Medulla oblongata (tissue), 1 donor: ENCODE results near the gene AP3D1.
"Not testable (repeated sequence)": the region's sequence is repeated elsewhere in the genome, so short reads cannot be mapped to it uniquely, and the experiment has no call there.

Experiments used
- DNase-seq: peaks from one replicate; pipeline ENCODE4 v3.0.0-alpha.2; 2015; ENCODE audit errors: extremely low spot score

Gene AP3D1

DNA sequence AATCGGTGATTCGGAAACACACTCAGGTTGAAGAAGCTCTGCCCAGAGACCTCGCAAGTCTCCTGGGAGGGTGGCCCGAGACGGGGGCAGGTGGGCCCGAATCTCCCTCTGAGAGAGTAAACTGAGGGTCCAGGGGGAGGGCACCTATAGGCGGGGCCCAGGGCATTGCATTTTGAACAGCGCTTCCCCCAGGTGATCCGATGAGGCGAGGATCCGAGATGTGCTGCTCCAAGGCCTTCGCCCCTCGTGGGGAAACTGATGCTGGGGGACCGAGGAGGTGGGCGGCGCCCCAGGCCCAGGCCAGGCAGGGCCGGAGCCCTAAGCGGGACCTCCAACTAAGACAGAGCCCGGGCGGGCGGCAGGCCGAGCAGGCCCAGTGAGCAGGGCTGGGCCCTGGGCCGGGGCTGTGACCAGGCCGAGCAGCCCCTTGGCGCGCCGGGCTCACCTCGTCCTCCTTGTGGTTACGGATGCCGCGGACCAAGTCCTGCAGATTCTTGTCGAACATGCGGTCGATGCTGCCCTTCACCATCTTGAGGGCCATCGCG, 500 bp downstream of the AP3D1 start:
- no peak for DNase-seq

DNA sequence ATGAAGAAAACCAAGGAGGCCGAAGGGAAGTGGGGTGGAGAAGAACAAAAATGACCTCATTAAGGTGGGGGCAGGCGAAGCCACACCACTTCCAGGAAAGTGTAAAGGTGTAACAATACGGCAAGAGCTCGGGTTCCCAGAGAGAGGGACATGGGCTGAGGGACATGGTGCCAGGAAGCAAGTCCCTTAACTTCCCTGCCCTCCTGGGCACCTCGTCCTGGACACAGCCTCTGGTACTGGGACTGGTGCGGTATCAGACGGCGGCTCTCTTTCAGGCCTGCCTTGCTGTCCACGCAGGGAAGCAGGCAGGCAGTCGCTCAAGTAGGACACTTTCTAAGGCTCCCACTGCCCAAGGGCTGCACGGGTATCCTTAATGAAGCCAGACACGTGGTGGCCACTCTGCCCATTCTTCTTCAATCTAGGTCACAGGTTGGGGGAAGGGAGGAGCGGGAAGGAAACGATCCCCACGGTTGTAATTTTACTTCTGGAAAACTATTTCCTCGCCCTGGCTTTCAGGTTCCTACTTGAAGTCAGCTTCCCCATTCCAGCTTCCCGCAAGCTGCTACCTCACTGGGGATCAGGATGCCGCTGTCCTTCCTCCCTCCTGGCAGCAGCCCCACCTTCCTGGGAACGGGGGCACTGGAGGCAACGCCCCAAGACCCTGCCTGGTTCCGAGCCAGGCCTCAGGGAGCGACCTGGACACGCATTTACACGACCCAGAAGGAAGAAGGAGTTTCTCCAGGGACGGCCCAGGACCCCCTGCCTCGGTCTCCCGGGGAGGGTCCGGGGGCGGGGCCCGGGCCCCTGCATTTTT, 1.2 kb downstream of the AP3D1 start:
- peak; percentile 41 for DNase-seq

DNA sequence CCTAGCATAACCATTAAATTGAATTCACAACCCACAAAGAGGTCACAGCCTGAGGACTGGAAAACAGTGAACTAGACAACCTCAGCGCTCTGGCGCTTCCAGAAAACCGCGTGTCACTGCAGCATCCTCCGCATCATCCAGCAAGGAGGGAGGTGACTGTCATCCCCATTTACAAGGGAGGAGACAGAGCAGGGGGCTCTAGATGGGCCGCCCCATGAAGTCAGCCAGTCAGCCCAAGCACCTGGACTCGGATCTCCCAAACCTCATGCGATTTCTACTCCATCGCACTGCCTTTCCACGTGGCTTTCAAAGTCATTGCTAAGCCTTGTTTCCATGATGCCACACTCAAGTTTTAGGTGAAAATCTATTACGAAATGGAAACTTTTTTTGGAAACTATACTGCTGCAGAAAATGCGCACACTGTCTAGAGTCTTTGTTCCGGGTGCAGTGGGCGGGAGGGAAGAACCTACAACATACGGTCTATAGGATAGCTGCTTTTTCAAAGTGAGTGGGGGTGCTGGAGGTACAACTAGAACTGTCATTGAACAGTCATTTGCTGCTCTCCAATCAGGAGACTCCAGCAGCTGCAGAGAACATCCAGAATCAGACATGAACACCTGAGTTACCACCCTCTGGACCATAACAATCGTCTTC, 2.8 kb downstream of the AP3D1 start:
- no peak for DNase-seq

DNA sequence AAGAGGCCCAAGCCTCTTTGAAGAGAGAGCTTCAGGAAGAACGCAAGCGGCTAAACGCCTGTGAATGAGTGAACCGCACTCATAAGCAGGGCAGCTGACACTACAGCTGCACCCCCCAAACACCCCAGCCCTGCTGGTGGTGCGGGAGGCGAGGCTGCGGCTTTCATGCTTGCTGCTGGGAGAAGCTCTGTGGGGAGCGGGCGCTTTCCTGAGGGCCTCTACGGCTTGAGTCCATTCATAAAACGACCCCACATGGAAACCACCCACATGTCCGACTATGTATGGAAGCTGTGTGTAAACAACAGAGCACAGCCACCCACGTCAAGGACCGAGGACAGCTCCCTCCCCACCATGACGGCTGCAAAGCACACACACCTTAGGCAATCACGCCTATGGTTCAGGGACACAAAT, 5.5 kb downstream of the AP3D1 start:
- no peak for DNase-seq

DNA sequence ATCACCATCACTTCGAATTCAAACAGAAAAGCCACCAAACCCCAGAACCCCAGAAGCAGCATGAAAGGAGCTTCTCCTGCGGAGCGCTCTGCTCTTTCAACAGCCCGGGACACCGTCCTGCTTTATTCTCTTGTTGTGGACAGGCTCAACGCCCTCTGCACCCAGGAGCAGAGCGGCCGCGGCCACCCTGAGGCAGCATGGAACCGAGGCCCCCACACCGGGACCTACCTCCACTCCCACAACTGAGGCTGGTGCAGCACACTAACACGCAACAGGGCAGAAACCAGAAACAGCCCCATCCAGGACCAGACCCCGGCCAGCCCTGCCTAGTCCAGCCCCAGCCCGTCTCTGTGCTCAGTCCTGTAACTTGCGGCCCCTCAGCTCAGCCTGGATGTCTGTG, 7.2 kb downstream of the AP3D1 start:
- no peak for DNase-seq

DNA sequence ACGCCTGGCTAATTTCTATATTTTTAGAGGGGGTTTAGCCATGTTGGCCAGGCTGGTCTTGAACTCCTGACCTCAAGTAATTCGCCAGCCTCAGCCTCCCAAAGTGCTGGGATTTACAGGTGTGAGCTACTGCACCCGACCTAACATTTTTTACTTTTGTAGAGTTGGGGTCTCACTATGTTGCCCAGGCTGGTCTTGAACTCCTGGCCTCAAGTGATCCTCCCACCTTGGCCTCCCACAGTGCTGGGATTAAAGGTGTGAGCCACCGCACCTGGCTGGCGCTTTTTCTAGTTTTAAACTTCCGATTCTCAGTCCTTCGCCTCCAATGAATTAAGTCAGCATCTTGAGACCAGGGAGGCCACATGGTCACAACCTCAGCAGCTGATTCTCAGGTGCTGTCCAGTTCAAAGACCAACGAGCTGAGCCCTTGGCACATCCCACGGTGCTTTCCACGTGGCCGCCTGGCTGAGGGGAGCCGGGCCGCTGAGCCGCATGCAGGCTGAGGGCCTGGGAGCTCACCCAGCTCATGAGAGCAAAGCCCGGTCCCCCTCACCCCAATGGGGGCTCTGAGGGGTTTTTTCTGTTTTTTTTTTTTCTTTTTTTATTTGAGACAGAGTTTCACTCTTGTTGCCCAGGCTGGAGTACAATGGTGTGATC, 9.1 kb downstream of the AP3D1 start:
- DNase-seq, result no peak

DNA sequence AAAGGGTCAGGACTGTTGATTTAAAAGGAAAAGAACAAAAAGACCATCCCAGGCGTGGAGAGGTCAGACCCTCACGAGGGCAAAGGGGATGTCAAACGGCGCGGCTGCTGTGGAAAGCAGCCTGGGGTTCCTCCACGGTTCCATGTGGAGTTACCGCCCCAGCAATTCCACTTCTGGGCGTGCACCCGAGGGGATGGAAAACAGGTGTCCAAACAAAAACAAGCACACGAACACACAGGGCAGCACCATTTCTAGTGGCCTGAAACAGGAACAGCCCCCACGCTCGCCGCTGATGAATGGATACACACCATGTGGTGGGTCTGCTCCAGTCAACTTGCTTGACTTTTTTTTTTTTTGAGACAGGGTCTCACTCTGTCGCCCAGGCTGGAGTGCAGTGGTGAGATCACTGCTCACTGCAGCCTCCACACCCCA, 11.2 kb downstream of the AP3D1 start:
- no peak for DNase-seq

DNA sequence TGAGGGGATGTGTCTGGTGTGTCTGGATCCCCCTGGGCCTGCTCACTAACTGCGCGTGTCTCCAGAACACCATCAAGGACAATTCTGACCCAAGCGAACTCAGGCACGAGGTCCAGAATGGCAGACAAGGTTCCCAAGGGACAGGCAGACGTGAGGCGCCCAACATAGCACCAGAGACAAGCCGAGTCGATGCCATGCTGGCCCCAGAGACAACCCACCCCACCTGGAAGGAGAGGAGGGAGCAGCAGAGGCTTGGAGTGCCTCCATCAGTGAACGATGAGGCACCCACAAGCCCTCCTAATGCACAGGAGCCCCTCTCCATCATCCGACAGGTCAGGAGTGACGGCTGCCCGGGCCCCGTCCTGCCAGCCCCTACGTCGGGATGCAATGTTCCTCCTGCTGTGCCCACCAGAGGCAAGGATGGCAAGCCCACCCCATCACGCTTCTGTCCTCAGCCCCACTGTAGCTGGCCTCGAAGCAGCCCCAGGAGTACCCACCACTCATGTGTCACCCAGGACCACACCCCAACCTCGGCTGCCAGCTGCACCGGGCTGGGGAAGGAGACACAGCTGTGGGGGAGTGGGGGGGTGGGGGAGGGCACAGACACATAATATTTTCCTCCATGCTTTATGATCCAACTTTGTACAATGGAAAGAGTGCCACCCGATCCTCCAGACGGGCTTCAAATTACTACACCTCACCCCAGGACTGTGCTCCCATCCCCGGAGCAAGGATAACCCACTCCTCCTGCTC, 11.8 kb downstream of the AP3D1 start:
- no peak for DNase-seq

DNA sequence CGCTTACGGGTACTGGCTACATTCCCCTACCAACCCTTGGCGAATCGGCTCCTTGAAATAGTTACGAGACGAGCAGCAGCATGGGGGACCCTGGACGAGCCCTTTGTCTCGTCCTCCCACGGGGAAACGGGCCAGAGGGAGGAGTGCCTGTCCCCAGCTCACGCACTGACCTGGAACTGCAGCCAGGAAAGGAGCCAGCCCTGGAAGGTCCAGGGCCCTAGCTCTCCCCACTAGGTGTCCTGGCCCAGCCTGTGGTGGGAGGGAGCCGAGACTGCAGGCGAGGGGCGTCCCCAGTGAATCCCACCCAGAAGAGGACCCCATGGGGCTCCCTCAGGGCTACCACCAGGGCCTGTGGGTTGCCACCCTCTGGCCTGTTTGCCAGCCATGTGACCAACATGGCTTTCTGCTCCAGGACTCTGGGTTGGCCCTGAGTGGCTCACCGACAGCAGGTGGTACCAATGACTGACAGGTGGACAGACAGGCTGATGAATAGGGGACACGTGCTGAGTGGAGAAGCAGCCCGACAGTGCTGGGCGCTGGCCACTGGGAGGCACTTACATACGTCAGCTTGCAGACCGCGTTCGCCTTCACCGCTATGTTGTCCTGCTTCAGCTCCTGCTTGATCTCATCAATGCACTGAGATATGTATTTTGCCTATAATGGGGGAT, 13.2 kb downstream of the AP3D1 start:
- DNase-seq, result no peak

DNA sequence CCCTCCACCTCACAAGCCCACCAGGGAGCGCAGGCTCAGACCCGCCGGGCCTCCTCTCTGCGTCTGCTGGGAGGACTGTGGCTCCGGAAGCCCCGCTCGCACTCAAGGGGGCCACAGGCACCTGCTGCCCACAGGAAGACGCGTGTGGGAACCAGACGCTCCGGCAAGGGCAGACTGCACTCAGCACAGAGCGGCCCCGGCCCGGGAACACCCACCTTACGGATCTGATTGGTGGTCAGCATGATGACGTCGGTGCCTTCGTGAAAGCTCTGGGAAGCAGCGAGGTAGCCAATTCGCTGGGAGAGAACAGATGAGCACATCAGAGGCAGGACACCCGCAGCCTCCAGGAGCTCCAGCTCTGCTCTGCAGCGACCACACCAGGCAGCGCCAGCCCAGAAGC, 14.6 kb downstream of the AP3D1 start:
- no peak for DNase-seq

DNA sequence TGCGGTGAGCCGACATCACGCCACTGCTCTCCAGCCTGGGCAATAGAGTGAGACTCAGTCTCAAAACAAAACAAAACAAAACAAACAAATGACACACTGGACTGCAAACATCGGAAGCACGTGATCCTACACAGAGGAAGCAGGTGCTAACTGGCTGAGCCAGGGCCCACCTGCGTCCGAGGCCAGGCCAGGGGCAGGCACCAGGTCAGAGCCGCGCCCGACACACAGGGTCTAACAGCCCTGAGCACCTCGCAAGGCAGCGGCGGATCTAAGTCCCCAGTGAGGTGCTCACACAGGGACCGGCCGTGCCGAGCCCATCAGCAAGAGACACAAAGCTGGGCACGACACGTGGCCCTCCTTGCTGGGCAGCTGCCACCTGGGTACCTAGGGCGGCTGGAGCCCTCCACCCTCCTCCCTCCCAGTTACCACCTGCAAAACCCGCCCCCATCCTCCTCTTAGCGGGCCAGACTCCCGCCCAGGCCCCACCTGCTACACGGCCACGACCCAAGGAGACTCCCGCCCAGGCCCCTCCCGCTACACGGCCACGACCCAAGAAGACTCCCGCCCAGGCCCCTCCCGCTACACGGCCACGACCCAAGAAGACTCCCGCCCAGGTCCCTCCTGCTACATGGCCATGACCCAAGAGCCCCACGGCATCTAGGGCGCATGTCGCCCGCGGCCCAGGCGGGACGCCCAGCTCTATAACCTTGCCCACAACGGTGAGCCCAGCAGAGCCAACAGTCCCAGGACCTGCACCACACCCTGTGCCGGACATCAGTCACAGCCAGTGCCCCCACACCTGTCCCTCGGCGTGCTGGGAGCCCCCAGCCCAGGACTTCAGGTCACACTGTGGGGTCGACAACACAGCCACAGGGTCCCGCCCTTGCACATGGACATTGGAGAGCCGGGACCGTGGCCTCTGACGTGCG, 15.6 kb downstream of the AP3D1 start:
- DNase-seq, result no peak

DNA sequence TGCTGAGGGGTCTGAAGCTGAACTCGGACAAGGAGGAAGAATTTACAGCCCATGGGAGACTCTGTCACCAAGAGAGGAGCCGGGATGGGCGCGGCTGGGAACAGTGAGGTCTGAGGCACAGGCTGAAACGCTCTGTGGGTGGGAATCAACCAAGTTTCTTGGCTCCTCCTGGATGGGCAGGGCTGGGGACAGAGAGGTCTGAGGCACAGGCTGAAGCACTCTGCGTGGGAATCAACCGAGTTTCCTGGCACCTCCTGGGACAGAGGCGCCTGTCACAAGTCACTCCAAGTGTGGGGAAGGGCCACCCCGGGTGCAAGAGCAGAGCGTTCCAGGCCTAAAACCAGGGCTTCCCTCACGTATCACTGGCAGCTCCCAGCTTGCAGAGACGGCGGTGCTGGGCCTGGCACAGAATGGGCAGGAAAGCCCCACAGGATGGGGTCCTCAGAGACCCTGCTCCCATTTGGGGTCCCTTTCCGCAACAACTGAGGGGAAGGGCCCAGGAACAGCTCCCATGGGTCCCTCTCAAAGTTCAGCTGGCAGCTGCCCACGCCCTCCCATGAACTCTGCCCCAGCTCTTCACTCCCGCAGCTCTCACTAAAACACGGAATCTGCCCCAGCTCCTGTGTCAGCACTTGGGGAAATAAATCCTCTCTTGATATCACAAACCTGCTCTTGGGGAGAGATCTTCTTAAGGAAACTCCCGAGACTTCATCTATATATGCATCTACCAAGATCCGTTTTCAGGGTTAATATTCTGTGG, 18.5 kb downstream of the AP3D1 start:
- no peak for DNase-seq

DNA sequence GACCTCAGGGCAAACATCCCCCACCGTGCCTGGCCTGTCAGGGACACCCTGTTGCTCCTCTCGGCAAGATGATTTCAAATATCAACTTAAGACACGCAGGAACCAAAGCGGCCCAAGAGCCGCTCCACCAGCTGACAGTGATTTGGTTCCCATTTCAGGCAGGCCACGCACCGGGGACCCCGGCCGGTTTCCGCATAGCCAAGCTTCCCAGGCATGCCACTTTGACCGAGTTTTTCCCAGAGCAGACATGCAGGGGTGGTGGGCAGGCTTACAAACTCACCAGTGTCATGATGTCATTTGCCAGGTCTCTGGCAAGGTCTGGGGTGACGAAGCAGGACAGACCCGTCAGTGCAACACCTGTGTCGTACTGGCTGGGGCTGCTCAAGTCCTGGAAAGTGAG, 19.2 kb downstream of the AP3D1 start:
- DNase-seq, result no peak

DNA sequence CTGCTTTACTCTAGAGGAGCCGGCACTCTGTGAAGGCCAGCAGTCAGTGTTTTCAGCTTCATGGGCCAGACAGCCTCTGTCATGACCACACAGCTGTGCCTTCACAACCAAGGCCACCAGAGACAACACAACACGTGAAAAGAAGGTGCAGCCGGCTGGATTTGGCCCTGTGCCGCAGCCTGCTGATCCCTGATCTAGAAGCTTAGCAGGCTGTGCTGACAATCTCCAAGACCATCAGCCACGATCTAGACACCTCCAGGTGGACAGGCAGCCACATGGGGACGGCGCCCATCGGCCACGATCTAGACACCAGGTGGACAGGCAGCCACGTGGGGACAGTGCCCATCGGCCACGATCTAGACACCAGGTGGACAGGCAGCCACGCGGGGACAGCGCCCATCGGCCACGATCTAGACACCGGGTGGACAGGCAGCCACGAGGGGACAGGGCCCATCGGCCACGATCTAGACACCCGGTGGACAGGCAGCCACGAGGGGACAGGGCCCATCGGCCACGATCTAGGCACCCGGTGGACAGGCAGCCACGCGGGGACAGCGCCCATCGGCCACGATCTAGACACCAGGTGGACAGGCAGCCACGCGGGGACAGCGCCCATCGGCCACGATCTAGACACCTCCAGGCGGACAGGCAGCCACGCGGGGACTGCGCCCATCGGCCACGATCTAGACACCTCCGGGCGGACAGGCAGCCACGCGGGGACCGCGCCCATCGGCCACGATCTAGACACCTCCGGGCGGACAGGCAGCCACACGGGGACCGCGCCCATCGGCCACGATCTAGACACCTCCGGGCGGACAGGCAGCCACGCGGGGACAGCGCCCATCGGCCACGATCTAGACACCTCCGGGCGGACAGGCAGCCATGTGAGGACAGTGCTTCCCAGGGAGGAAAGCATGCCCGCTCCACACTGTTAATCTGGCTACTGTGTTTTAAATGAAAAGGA, 20.1 kb downstream of the AP3D1 start:
- not testable (repeated sequence) for DNase-seq

DNA sequence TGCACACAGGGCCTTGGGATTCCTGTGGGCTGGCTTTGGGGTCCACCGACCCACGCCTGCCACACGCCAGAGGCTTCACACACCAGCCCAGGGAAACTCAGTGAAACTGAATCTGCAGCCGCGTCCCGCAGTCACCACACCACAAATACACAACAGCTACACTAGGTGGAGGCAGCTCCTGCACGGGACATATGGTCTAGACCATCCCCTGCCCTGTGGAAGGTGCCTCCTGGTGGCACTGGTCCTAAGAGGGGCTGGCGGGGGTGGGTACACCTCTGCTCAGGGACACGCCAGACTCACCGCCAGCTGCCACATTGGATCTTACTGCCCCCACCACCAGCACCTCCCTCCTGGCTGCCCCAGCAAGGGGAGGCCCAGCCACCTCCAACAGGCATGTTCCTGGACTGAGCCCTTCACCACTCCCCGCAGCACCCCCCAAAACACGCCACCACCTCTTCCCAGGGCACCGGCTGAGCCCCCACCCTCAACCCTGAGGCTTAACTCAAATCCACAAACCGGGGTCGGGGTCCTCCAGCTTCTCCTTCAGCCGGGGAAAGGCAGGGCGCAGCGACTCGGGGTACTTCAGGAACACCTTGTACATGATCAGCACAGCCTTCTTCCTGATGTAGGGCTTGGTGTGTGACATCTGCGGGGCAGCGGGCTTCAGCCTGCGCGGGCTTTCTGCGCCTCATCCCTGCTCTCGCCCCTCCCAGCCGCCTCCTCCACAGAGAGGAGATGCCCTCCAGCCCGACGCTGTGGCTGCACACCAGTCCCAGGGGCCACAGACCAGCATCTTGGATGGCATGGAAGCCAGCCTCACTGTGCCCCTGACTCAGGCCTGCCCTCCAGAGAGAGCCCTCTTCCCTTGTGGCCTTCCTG, 21.2 kb downstream of the AP3D1 start:
- no peak for DNase-seq

DNA sequence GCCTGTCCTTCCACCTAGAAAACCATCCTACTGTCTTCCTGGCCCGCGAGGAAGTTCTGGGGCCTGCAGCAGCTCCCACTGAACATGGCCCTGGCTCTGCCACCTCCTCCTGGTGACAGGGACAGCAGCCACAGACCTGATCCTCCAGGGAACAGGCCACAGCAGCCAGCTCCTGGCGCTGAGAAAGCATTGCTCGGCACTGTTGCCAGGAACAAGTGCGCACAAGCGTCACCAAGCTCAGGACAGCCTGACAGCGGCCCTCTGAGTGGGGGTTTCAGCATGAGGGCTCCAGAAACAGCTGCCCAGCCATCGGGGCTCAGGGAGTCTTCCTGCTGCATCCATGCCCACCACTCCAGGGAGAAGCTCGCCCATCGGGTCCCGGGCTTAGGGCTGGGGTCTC, 21.9 kb downstream of the AP3D1 start:
- DNase-seq, result peak; percentile 14

DNA sequence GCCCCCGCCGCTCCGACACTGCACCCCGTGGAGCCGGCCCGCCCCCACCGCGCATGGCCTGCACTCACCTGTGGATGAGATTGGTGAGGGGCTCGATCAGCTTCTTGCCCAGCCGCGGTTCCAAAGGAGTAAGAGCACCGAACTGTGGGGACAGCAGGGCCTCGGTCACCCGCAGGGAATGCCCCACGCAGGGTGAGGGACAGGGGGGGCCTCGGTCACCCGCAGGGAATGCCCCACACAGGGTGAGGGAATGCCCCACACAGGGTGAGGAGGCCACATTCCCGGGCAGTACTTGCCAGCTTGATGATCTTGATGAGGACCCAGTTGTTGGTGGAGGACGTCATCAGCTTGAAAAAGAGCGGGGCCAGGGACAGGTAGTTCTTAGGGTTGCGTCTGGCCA, 22.3 kb downstream of the AP3D1 start:
- no peak for DNase-seq
